ENCODE measurements around the gene NLN.

- TF ChIP-seq CTCF (IDR thresholded peaks at IDR 0.05): no peak
- no peak for TF ChIP-seq POLR2A (IDR thresholded peaks at IDR 0.05)
Measured at GRCh38 chr5:65856520-65856919, 134.5 kb downstream of the NLN start.

All from thyroid gland (tissue), 4 donors.